OCI-LY7 (cell line): ENCODE measurements around the gene TRMT13. TPM values are rescaled to one million over a fixed set of nuclear protein-coding genes. Genes with fewer than 3 reads are reported as not detected.

Experiments used
- BruUV-seq: library from RNA; stranded (reverse); fragments of 400-500 nt; replicated peaks from 2 replicates; lab custom pipeline; 2021; lab: Mats Ljungman, UMichigan
- CTCF ChIA-PET: fragments of 300-600 bp; sonication (Branson Sonifier 250); formaldehyde crosslinking; loops from one replicate; lab custom pipeline; 2022; ENCODE audit warnings: antibody characterized with exemption; ENCODE audit not compliant: unreplicated experiment; lab: Charles Lee
- POLR2A ChIA-PET: fragments of 300-600 bp; sonication (Branson Sonifier 250); formaldehyde crosslinking; loops from one replicate; lab custom pipeline; 2022; ENCODE audit warnings: antibody characterized with exemption; lab: Charles Lee
- DNase-seq: peaks from one replicate; pipeline ENCODE4 v3.0.0-alpha.2; 2015; ENCODE audit warnings: low spot score
- H2AFZ ChIP-seq: fragments of 200-600 bp; sonication (generic), shearing (Covaris generic); 2 replicates; pipeline ENCODE4 v1.6.1; 2014; ENCODE audit warnings: mild to moderate bottlenecking, antibody characterized with exemption, low read length, moderate library complexity
- H3K27ac ChIP-seq: fragments of 200-600 bp; sonication (generic); 2 replicates; pipeline ENCODE4 v1.5.1; 2014; ENCODE audit warnings: mixed run types, low read depth, mild to moderate bottlenecking, moderate library complexity, low read length, inconsistent platforms; ENCODE audit not compliant: poor library complexity, severe bottlenecking
- H3K36me3 ChIP-seq: fragments of 200-600 bp; sonication (generic); 2 replicates; pipeline ENCODE4 v1.6.1; 2014; ENCODE audit warnings: mild to moderate bottlenecking, antibody characterized with exemption, low read length, moderate library complexity, mixed read lengths; ENCODE audit not compliant: insufficient read depth
- H3K4me1 ChIP-seq: fragments of 200-600 bp; sonication (generic); 2 replicates; pipeline ENCODE4 v1.5.1; 2014; ENCODE audit warnings: mild to moderate bottlenecking, low read length; ENCODE audit not compliant: insufficient read depth, poor library complexity, severe bottlenecking
- H3K4me2 ChIP-seq: fragments of 200-600 bp; sonication (generic); 2 replicates; pipeline ENCODE4 v1.6.1; 2014; ENCODE audit warnings: mild to moderate bottlenecking, low read length
- H3K4me3 ChIP-seq: fragments of 200-600 bp; sonication (generic); 2 replicates; pipeline ENCODE4 v1.5.1; 2014; ENCODE audit warnings: mild to moderate bottlenecking, low read depth, low read length; ENCODE audit not compliant: poor library complexity, severe bottlenecking
- H3K79me2 ChIP-seq: fragments of 200-600 bp; sonication (generic); 2 replicates; pipeline ENCODE4 v1.6.1; 2016; ENCODE audit warnings: low read depth, mild to moderate bottlenecking, low read length, moderate library complexity, mixed read lengths; ENCODE audit not compliant: insufficient read depth
- H3K9me2 ChIP-seq: fragments of 200-600 bp; sonication (generic); 2 replicates; pipeline ENCODE4 v1.6.1; 2016; ENCODE audit warnings: mild to moderate bottlenecking, low read length, mixed read lengths; ENCODE audit not compliant: insufficient read depth
- H3K9me3 ChIP-seq: fragments of 200-600 bp; sonication (generic); 2 replicates; pipeline ENCODE4 v1.6.1; 2014; ENCODE audit warnings: mild to moderate bottlenecking, mixed run types, low read length, mixed read lengths
- H4K20me1 ChIP-seq: fragments of 200-600 bp; sonication (generic); 2 replicates; pipeline ENCODE4 v1.6.1; 2014; ENCODE audit warnings: mild to moderate bottlenecking, antibody characterized with exemption, low read length, moderate library complexity, mixed read lengths; ENCODE audit not compliant: insufficient read depth
- EZH2phosphoT487 ChIP-seq: fragments of 200-600 bp; sonication (generic); IDR thresholded peaks from 2 replicates; pipeline ENCODE4 v1.6.1; 2018; ENCODE audit warnings: low read depth, borderline replicate concordance, mild to moderate bottlenecking, mixed run types, antibody characterized with exemption, low read length, moderate library complexity, mixed read lengths
- intact Hi-C: fragments of 100-400 bp; cut with micrococcal nuclease; formaldehyde crosslinking; loops from one replicate; pipeline ENCODE4 v1.10.0; 2022; ENCODE audit not compliant: unreplicated experiment
- total RNA-seq, 2 experiments: library from RNA; depleted of rRNA in 1 of 2; stranded (reverse); fragments of >200 nt in 1 of 2; shearing (Covaris generic) in 1 of 2; gene quantifications; 2 replicates each; pipeline ENCODE4 v1.2.3, GENCODE V29; 2014 to 2022
- TF ChIP-seq, protein P1 (sequence below): fragments of 200-600 bp; sonication (generic); conservative IDR thresholded peaks from 2 replicates; pipeline ENCODE4 v1.5.1; 2014; ENCODE audit warnings: mild to moderate bottlenecking, antibody characterized with exemption, low read length, moderate library complexity, mixed read lengths

Gene TRMT13
- total RNA-seq, 2 experiments from 2014 or later = 14.5 to 28.7 TPM

DNA sequence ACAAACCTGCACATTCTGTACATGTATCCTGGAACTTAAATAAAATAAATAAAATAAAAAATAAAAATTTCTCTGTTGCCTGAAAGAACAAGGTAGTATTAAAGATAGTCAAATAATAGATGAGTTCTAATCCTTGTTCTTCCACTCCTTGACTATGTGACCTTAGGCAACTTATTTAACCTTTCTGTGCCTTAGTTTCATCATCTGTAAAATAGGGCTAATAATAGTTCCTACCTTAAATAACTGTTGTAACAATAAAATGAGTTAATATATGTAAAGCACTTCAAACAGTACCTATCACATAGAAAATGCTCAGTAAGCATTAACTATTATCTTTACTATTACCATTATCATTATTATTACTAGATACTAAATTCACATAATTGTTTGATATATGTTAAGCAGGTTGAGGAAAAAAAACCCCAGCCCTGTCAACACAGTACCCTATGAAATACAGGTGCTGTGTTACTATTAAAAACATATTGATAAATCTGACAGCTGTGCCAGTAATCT, 23.4 kb upstream of the TRMT13 start:
- BruUV-seq = no TSS peak
- H3K36me3 ChIP-seq = peaks cover 88% of the 10 kb centered on the region
- POLR2A ChIA-PET = no interaction called here

DNA sequence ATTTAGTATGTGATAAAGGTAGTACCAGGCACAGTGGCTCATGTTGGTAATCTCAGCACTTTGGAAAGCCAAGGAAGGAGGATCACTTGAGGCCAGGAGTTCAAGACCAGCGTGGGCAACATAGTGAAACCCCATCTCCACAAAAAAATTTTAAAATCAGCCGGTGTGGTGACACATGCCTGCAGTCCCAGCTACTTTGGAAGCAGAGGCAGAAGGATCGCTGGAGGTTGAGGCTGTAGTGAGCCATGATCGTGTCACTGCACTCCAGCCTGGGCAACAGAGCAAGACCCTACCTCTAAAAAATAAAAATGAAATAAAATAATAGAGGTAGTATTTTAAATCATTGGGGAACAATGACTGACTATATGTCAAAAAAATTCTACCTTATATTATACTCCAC, 17.4 kb upstream of the TRMT13 start:
- intact Hi-C loops = no loop called here
- H3K4me1 ChIP-seq = no peaks in the 10 kb centered on the region
- H2AFZ ChIP-seq = no peak overlapping the region
- H4K20me1 ChIP-seq = no peaks in the 10 kb centered on the region
- no peak overlapping the region for H3K27ac ChIP-seq
- H3K79me2 ChIP-seq = peaks cover 8% of the 10 kb centered on the region; the same call in 1 of the 2 replicates
- no peak for DNase-seq
- CTCF ChIA-PET = no interaction called here
- no peaks in the 10 kb centered on the region for H3K9me2 ChIP-seq
- peaks cover 88% of the 10 kb centered on the region for H3K36me3 ChIP-seq
- H3K4me2 ChIP-seq = no peak overlapping the region
- no peak overlapping the region for H3K4me3 ChIP-seq
- BruUV-seq = no TSS peak
- POLR2A ChIA-PET = interaction anchor here (0.6 kb wide), 1 partner anchor 266 kb away, joined by 4 read pairs; no protein-coding TSS in a partner anchor
- H3K9me3 ChIP-seq = no peaks in the 10 kb centered on the region
- TF ChIP-seq EZH2phosphoT487 = no peak
- TF ChIP-seq, protein P1, sequence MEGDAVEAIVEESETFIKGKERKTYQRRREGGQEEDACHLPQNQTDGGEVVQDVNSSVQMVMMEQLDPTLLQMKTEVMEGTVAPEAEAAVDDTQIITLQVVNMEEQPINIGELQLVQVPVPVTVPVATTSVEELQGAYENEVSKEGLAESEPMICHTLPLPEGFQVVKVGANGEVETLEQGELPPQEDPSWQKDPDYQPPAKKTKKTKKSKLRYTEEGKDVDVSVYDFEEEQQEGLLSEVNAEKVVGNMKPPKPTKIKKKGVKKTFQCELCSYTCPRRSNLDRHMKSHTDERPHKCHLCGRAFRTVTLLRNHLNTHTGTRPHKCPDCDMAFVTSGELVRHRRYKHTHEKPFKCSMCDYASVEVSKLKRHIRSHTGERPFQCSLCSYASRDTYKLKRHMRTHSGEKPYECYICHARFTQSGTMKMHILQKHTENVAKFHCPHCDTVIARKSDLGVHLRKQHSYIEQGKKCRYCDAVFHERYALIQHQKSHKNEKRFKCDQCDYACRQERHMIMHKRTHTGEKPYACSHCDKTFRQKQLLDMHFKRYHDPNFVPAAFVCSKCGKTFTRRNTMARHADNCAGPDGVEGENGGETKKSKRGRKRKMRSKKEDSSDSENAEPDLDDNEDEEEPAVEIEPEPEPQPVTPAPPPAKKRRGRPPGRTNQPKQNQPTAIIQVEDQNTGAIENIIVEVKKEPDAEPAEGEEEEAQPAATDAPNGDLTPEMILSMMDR = no peak

More for the DNA sequence above, 23.4 kb upstream of the TRMT13 start:
- intact Hi-C loops = no loop called here
- H3K4me2 ChIP-seq = no peak overlapping the region
- no peaks in the 10 kb centered on the region for H4K20me1 ChIP-seq
- no peak overlapping the region for H2AFZ ChIP-seq
- no peak for TF ChIP-seq EZH2phosphoT487
- TF ChIP-seq, protein P1 = no peak
- no peak for DNase-seq
- H3K9me3 ChIP-seq = no peaks in the 10 kb centered on the region
- peaks cover 8% of the 10 kb centered on the region; the same call in 1 of the 2 replicates for H3K79me2 ChIP-seq
- no peak overlapping the region for H3K4me3 ChIP-seq
- H3K27ac ChIP-seq = no peak overlapping the region
- H3K4me1 ChIP-seq = peaks cover 7% of the 10 kb centered on the region
- CTCF ChIA-PET = no interaction called here
- H3K9me2 ChIP-seq = no peaks in the 10 kb centered on the region

DNA sequence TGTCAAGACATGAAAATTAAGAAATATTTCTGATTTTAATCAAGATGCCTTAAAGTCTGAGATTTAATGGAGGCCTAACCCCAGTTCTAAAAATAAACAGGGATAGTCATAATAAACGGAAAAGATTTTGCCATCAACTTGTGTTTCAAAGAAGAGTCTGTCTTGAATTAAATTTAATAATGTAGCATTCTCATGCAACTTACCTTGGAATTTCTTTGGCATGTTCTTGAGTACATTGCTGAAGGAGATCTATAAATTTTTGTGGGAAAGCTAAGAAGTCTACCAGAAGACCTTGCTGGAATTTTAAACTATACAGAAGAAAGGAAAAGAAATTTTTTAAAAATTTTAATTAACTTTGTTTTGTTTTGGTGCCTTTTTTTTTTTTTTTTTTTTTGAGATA, 10.8 kb upstream of the TRMT13 start:
- DNase-seq = no peak
- intact Hi-C loops = no loop called here
- Histone ChIP-seq H3K79me2 (peaks cover 17% of the 10 kb centered on the region), H3K4me2 (no peak overlapping the region), H3K9me2 (no peaks in the 10 kb centered on the region), H4K20me1 (no peaks in the 10 kb centered on the region; the same call in 1 of the 2 replicates), H2AFZ (no peak overlapping the region), H3K36me3 (peaks cover 82% of the 10 kb centered on the region), H3K27ac (no peak overlapping the region), H3K9me3 (no peaks in the 10 kb centered on the region), H3K4me1 (no peaks in the 10 kb centered on the region), H3K4me3 (no peak overlapping the region)
- TF ChIP-seq, protein P1 = no peak
- CTCF ChIA-PET = no interaction called here
- no TSS peak for BruUV-seq
- POLR2A ChIA-PET = interaction anchor here (0.7 to 1.5 kb wide), 2 partner anchors 14 to 118 kb away, joined by 4 to 5 read pairs; no protein-coding TSS in a partner anchor
